Middle frontal gyrus (tissue), 1 donor: ENCODE measurements around the gene ACSS3.
A peak's percentile ranks its signal among the peaks of the same experiment; 100 is the strongest.

Experiments
- DNase-seq: peaks from one replicate; pipeline ENCODE4 v3.0.0-alpha.2; 2015; ENCODE audit warnings: low spot score; ENCODE audit errors: extremely low spot score

ACSS3 gene

GRCh38 chr12:81222846-81223592 is 145.1 kb downstream of the ACSS3 start:
- no peak for DNase-seq

GRCh38 chr12:81224626-81225025 is 146.7 kb downstream of the ACSS3 start:
- no peak for DNase-seq

GRCh38 chr12:81229759-81230158 is 151.9 kb downstream of the ACSS3 start:
- no peak for DNase-seq

- DNase-seq: no peak
Measured at GRCh38 chr12:81231574-81232368, 153.9 kb downstream of the ACSS3 start.

- no peak for DNase-seq
Measured at GRCh38 chr12:81245458-81245857, 167.6 kb downstream of the ACSS3 start.

GRCh38 chr12:81245907-81246570 is 168.2 kb downstream of the ACSS3 start:
- no peak for DNase-seq

- no peak for DNase-seq
Measured at GRCh38 chr12:81249976-81250375, 172.1 kb downstream of the ACSS3 start.

- DNase-seq: no peak
Measured at GRCh38 chr12:81252228-81252627, 174.3 kb downstream of the ACSS3 start.

- no peak for DNase-seq
Measured at GRCh38 chr12:81253360-81253759, 175.5 kb downstream of the ACSS3 start.

GRCh38 chr12:81255456-81255855 is 177.6 kb downstream of the ACSS3 start:
- no peak for DNase-seq

- DNase-seq: no peak
Measured at GRCh38 chr12:81255947-81256346, 178.1 kb downstream of the ACSS3 start.

GRCh38 chr12:81257947-81258551 is 180.2 kb downstream of the ACSS3 start:
- peak; percentile 36 for DNase-seq

- no peak for DNase-seq
Measured at GRCh38 chr12:81259360-81259759, 181.5 kb downstream of the ACSS3 start.

- DNase-seq: no peak
Measured at GRCh38 chr12:81261508-81262207, 183.8 kb downstream of the ACSS3 start.

GRCh38 chr12:81263072-81263471 is 185.2 kb downstream of the ACSS3 start:
- DNase-seq: no peak

GRCh38 chr12:81270385-81270784 is 192.5 kb downstream of the ACSS3 start:
- DNase-seq: no peak

GRCh38 chr12:81274637-81275529 is 197.0 kb downstream of the ACSS3 start:
- DNase-seq: no peak

- DNase-seq: no peak
Measured at GRCh38 chr12:81284137-81284536, 206.3 kb downstream of the ACSS3 start.

- no peak for DNase-seq
Measured at GRCh38 chr12:81288651-81289050, 210.8 kb downstream of the ACSS3 start.
